Activated naive CD4-positive, alpha-beta T cell treated with anti-CD3 and anti-CD28 coated beads, Interleukin-2, amount 10 ng/mL, durations not matched to agents 7 days and 5 days (primary cell): ENCODE data around the gene HDAC5.
A peak's percentile ranks its signal among the peaks of the same experiment; 100 is the strongest.
"Not testable (repeated sequence)": the region's sequence is repeated elsewhere in the genome, so short reads cannot be mapped to it uniquely, and the experiment has no call there.

Experiments
- CTCF ChIA-PET: fragments of 350-600 bp; sonication (Branson Sonifier 250); formaldehyde crosslinking; loops from one replicate; lab custom pipeline; 2021; ENCODE audit warnings: antibody characterized with exemption; lab: Charles Lee
- DNase-seq: peaks from one replicate; pipeline ENCODE4 v3.0.0-alpha.2; 2020
- H3K27ac Mint-ChIP-seq: one replicate; pipeline ENCODE4 v1.8.0; 2021; ENCODE audit warnings: mild to moderate bottlenecking, moderate library complexity, mixed read lengths
- H3K27me3 Mint-ChIP-seq: one replicate; pipeline ENCODE4 v1.8.0; 2021; ENCODE audit warnings: mild to moderate bottlenecking, mixed read lengths
- H3K36me3 Mint-ChIP-seq: one replicate; pipeline ENCODE4 v1.8.0; 2021; ENCODE audit warnings: mixed read lengths
- H3K4me1 Mint-ChIP-seq: one replicate; pipeline ENCODE4 v1.8.0; 2021; ENCODE audit warnings: mixed read lengths
- H3K4me3 Mint-ChIP-seq: one replicate; pipeline ENCODE4 v1.8.0; 2021; ENCODE audit warnings: mild to moderate bottlenecking, moderate library complexity, mixed read lengths
- H3K9me3 Mint-ChIP-seq: one replicate; pipeline ENCODE4 v1.8.0; 2021; ENCODE audit warnings: mixed read lengths

HDAC5 gene

GRCh38 chr17:44111777-44112176 lies 11.7 kb downstream of the HDAC5 start:
- H3K36me3 Mint-ChIP-seq = peaks cover 6% of the 10 kb centered on the region
- DNase-seq = no peak
- H3K4me3 Mint-ChIP-seq = no peak overlapping the region
- CTCF ChIA-PET = interaction anchor here (1.2 to 1.9 kb wide), 4 partner anchors 12 to 168 kb away, joined by 3 to 6 read pairs (median 4); partner anchors contain the start of gene HDAC5
- peak overlapping the region; percentile 12 for H3K27ac Mint-ChIP-seq
- H3K9me3 Mint-ChIP-seq = no peaks in the 10 kb centered on the region
- peaks cover 28% of the 10 kb centered on the region for H3K4me1 Mint-ChIP-seq
- no peaks in the 10 kb centered on the region for H3K27me3 Mint-ChIP-seq

GRCh38 chr17:44110823-44111633 lies 12.4 kb downstream of the HDAC5 start:
- Mint-ChIP-seq H3K36me3 (peaks cover 3% of the 10 kb centered on the region), H3K9me3 (no peaks in the 10 kb centered on the region), H3K27ac (no peak overlapping the region), H3K4me3 (peak overlapping the region; percentile 21), H3K27me3 (no peaks in the 10 kb centered on the region), H3K4me1 (peaks cover 28% of the 10 kb centered on the region)
- peak; percentile 78 for DNase-seq
- CTCF ChIA-PET = interaction anchor here (1.2 to 1.9 kb wide), 3 partner anchors 13 to 167 kb away, joined by 3 to 6 read pairs (median 4); partner anchors contain the start of gene HDAC5

- Mint-ChIP-seq H3K4me1 (peaks cover 28% of the 10 kb centered on the region), H3K36me3 (peaks cover 3% of the 10 kb centered on the region), H3K4me3 (no peak overlapping the region), H3K27ac (no peak overlapping the region), H3K9me3 (no peaks in the 10 kb centered on the region), H3K27me3 (no peaks in the 10 kb centered on the region)
- DNase-seq = no peak
- CTCF ChIA-PET = interaction anchor here (0.5 kb wide), 1 partner anchor 27 kb away, joined by 3 read pairs; no protein-coding TSS in a partner anchor
Observed at GRCh38 chr17:44110011-44110686, 13.3 kb downstream of the HDAC5 start.

- peaks cover 3% of the 10 kb centered on the region for H3K36me3 Mint-ChIP-seq
- no peak overlapping the region for H3K4me3 Mint-ChIP-seq
- H3K9me3 Mint-ChIP-seq = no peaks in the 10 kb centered on the region
- CTCF ChIA-PET = no interaction called here
- no peak overlapping the region for H3K27ac Mint-ChIP-seq
- no peaks in the 10 kb centered on the region for H3K27me3 Mint-ChIP-seq
- peaks cover 28% of the 10 kb centered on the region for H3K4me1 Mint-ChIP-seq
- DNase-seq = no peak
Observed at GRCh38 chr17:44109312-44109630, 14.2 kb downstream of the HDAC5 start.

GRCh38 chr17:44108440-44109311 lies 14.8 kb downstream of the HDAC5 start:
- CTCF ChIA-PET = no interaction called here
- Mint-ChIP-seq H3K27ac (peak overlapping the region; percentile 37), H3K4me1 (peaks cover 28% of the 10 kb centered on the region), H3K9me3 (no peaks in the 10 kb centered on the region), H3K36me3 (peaks cover 3% of the 10 kb centered on the region), H3K27me3 (no peaks in the 10 kb centered on the region), H3K4me3 (no peak overlapping the region)
- no peak for DNase-seq

GRCh38 chr17:44106801-44107200 lies 16.6 kb downstream of the HDAC5 start:
- H3K27me3 Mint-ChIP-seq = no peaks in the 10 kb centered on the region
- H3K4me3 Mint-ChIP-seq = no peak overlapping the region
- CTCF ChIA-PET = interaction anchor here (1.6 kb wide), 1 partner anchor 23 kb away, joined by 5 read pairs; no protein-coding TSS in a partner anchor
- H3K27ac Mint-ChIP-seq = no peak overlapping the region
- DNase-seq = no peak
- peaks cover 3% of the 10 kb centered on the region for H3K36me3 Mint-ChIP-seq
- H3K9me3 Mint-ChIP-seq = no peaks in the 10 kb centered on the region
- H3K4me1 Mint-ChIP-seq = peaks cover 16% of the 10 kb centered on the region

GRCh38 chr17:44105941-44106340 lies 17.5 kb downstream of the HDAC5 start:
- Mint-ChIP-seq H3K36me3 (peaks cover 3% of the 10 kb centered on the region), H3K4me3 (no peak overlapping the region), H3K27ac (no peak overlapping the region), H3K27me3 (no peaks in the 10 kb centered on the region), H3K9me3 (no peaks in the 10 kb centered on the region), H3K4me1 (peaks cover 7% of the 10 kb centered on the region)
- no peak for DNase-seq
- CTCF ChIA-PET = interaction anchor here (1.6 to 2.1 kb wide), 2 partner anchors 9 to 22 kb away, joined by 5 to 10 read pairs; no protein-coding TSS in a partner anchor

GRCh38 chr17:44105483-44105882 lies 18.0 kb downstream of the HDAC5 start:
- Mint-ChIP-seq H3K27ac (no peak overlapping the region), H3K9me3 (no peaks in the 10 kb centered on the region), H3K4me1 (peaks cover 3% of the 10 kb centered on the region), H3K27me3 (no peaks in the 10 kb centered on the region), H3K36me3 (peaks cover 3% of the 10 kb centered on the region), H3K4me3 (no peak overlapping the region)
- CTCF ChIA-PET = interaction anchor here (1.6 to 2.1 kb wide), 2 partner anchors 10 to 22 kb away, joined by 5 to 10 read pairs; no protein-coding TSS in a partner anchor
- no peak for DNase-seq

GRCh38 chr17:44102849-44103622 lies 20.4 kb downstream of the HDAC5 start:
- DNase-seq = no peak
- no peaks in the 10 kb centered on the region for H3K27me3 Mint-ChIP-seq
- CTCF ChIA-PET = interaction anchor here (1.3 to 1.4 kb wide), 2 partner anchors 11 to 13 kb away, joined by 3 to 4 read pairs; no protein-coding TSS in a partner anchor
- peak overlapping the region; percentile 17 for H3K27ac Mint-ChIP-seq
- H3K4me3 Mint-ChIP-seq = no peak overlapping the region
- H3K9me3 Mint-ChIP-seq = no peaks in the 10 kb centered on the region
- peaks cover 2% of the 10 kb centered on the region for H3K4me1 Mint-ChIP-seq
- H3K36me3 Mint-ChIP-seq = no peaks in the 10 kb centered on the region

GRCh38 chr17:44101858-44102257 lies 21.6 kb downstream of the HDAC5 start:
- CTCF ChIA-PET, H3K36me3 Mint-ChIP-seq, H3K4me3 Mint-ChIP-seq, H3K4me1 Mint-ChIP-seq, H3K27ac Mint-ChIP-seq, H3K9me3 Mint-ChIP-seq, DNase-seq, H3K27me3 Mint-ChIP-seq: not testable (repeated sequence)

GRCh38 chr17:44097110-44097958 lies 26.1 kb downstream of the HDAC5 start:
- DNase-seq = no peak
- Mint-ChIP-seq H3K27me3 (no peaks in the 10 kb centered on the region), H3K4me3 (no peak overlapping the region), H3K27ac (no peak overlapping the region), H3K4me1 (peaks cover 14% of the 10 kb centered on the region), H3K9me3 (no peaks in the 10 kb centered on the region), H3K36me3 (no peaks in the 10 kb centered on the region)
- CTCF ChIA-PET = interaction anchor here (1.0 to 2.0 kb wide), 3 partner anchors 10 to 19 kb away, joined by 3 to 7 read pairs (median 4); no protein-coding TSS in a partner anchor

- Mint-ChIP-seq H3K27me3 (no peaks in the 10 kb centered on the region), H3K9me3 (no peaks in the 10 kb centered on the region), H3K4me3 (no peak overlapping the region), H3K27ac (no peak overlapping the region), H3K36me3 (peaks cover 7% of the 10 kb centered on the region), H3K4me1 (peaks cover 14% of the 10 kb centered on the region)
- CTCF ChIA-PET = interaction anchor here (1.7 kb wide), 1 partner anchor 17 kb away, joined by 4 read pairs; no protein-coding TSS in a partner anchor
- no peak for DNase-seq
Observed at GRCh38 chr17:44095647-44096496, 27.6 kb downstream of the HDAC5 start.
